Mucosa of gallbladder (tissue), 1 donor: ENCODE data around the gene C6orf15. TPM values are rescaled to one million over a fixed set of nuclear protein-coding genes. Genes with fewer than 3 reads are reported as not detected.
"Not testable (repeated sequence)": the region's sequence is repeated elsewhere in the genome, so short reads cannot be mapped to it uniquely, and the experiment has no call there.

Experiments
- DNase-seq: peaks from one replicate; pipeline ENCODE4 v3.0.0-alpha.2; 2020; ENCODE audit warnings: low spot score
- total RNA-seq: library from RNA; stranded (reverse); gene quantifications from one replicate; pipeline ENCODE4 v1.2.1, GENCODE V29; 2021
- donor health status: DM: no; HTN: no; CAD: no.

C6orf15 gene
- total RNA-seq, 1 donor from 2014 or later: not detected

DNA sequence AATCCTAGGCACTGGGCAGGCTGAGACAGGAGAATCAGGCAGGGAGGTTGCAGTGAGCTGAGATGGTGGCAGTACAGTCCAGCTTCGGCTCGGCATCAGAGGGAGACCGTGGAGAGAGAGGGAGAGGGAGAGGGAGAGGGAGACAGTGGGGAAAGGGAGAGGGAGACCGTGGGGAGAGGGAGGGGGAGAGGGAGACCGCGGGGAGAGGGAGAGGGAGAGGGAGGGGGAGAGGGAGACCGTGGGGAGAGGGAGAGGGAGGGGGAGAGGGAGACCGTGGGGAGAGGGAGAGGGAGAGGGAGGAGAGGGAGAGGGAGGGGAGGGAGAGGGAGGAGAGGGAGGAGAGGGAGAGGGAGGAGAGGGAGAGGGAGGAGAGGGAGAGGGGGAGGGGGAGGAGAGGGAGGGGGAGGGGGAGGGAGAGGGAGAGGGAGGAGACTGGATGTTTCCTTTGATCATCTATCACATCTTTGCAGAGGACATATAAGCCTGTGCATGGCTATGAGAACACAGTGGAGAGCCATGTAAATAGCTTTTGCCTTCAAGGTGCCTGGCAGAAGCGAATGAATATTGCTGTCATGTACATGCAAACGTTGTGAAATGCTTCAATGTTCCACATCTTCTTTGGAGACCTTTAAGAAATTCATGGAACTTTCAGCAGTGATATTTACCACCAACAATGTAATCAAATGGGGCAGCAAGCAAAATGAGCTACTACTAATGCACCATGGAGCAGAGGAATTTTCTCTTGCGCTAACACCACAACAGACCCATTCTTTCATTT is 44.3 kb downstream of the C6orf15 start:
- not testable (repeated sequence) for DNase-seq

DNA sequence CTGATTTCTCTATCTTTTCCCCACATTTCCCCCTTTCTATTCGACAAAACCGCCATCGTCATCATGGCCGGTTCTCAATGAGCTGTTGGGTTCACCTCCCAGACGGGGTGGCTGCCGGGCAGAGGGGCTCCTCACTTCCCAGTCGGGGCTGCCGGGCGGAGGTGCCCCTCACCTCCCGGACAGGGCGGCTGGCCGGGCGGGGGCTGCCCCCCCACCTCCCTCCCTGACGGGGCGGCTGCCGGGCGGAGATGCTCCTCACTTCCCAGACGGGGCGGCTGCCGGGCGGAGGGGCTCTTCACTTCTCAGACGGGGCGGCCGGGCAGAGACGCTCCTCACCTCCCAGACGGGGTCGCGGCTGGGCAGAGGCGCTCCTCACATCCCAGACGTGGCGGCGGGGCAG is 45.3 kb downstream of the C6orf15 start:
- DNase-seq: not testable (repeated sequence)

DNA sequence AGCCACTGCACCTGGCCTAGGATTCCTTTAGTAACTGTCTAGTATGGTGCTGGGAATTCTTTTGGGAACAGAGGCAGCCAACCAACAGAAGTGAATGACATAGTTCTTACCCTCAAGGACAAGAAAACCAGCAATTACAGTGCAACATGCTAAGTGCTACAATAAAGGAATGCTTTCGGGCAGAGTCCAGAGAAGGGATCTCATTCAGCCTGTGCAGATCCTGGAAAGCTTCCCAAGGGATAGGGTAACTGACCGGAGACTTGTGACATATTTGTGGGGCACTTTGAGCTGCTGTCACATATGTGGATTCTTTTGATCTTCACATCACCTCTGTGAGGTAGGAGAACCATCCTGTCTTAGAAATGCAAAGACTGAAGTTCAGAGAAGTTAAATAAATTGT is 46.8 kb downstream of the C6orf15 start:
- no peak for DNase-seq

DNA sequence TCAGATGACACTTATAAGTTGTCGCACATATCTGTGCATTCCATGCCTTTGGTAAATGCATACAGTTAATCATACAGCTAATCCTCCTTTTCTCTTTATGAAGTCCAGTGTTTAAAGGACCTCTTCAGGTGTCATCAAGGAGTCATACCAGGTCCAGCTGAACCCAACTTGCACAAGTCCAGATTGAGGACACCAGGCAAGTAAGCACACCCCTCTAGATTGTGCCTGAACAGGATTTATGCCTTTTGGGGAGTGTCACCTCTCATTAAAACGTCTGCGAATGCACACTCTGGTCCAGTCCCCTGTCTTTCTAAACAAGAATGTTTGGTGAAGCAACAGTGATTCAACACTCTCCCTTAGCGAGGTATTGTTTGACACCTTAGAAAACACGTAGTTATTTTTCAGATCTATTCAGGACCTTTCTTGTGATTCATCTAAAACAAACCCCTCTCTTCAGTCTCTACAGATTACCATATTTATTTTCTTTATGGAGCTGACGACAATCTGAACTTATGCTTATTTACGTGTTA is 48.4 kb downstream of the C6orf15 start:
- DNase-seq: no peak

Other genes with a start within 250 kb of the C6orf15 start
- gene DDR1, start 228.1 kb downstream of the C6orf15 start, total RNA-seq: 457 TPM
- 37.0 TPM for gene GTF2H4, start 204.4 kb downstream of the C6orf15 start, total RNA-seq
- gene VARS2, start 198.3 kb downstream of the C6orf15 start, total RNA-seq: 61.4 TPM
- 149 TPM for gene SFTA2, start 180.4 kb downstream of the C6orf15 start, total RNA-seq
- 93.5 TPM for gene MUCL3, start 171.6 kb downstream of the C6orf15 start, total RNA-seq
- 7.1 TPM for gene MUC21, start 128.9 kb downstream of the C6orf15 start, total RNA-seq
- not detected for gene MUC22, start 102.1 kb downstream of the C6orf15 start, total RNA-seq
- gene PSORS1C1, start 2.2 kb upstream of the C6orf15 start, total RNA-seq: 11.0 TPM
- 0.17 TPM for gene CDSN, start 7.9 kb upstream of the C6orf15 start, total RNA-seq
- gene PSORS1C2, start 26.5 kb upstream of the C6orf15 start, total RNA-seq: not detected
- 28.8 TPM for gene CCHCR1, start 45.2 kb upstream of the C6orf15 start, total RNA-seq
- 4.8 TPM for gene TCF19, start 46.0 kb upstream of the C6orf15 start, total RNA-seq
- 9.7 TPM for gene POU5F1, start 58.1 kb upstream of the C6orf15 start, total RNA-seq
- gene HLA-C, start 159.5 kb upstream of the C6orf15 start, total RNA-seq: 601 TPM
- gene HLA-B, start 244.6 kb upstream of the C6orf15 start, total RNA-seq: 1,432 TPM